Endothelial cell (in vitro differentiated cells): ENCODE results near the gene ASB9. TPM values are rescaled to one million over a fixed set of nuclear protein-coding genes. Genes with fewer than 3 reads are reported as not detected.
"Not testable (repeated sequence)": the region's sequence is repeated elsewhere in the genome, so short reads cannot be mapped to it uniquely, and the experiment has no call there.

Source experiments
- DNase-seq: peaks from one replicate; pipeline ENCODE4 v3.0.0; 2021; ENCODE audit warnings: low spot score
- H3K27ac Mint-ChIP-seq: one replicate; pipeline ENCODE4 v1.8.0; 2021; ENCODE audit warnings: mixed read lengths, inconsistent platforms; ENCODE audit not compliant: unreplicated experiment
- H3K27me3 Mint-ChIP-seq: one replicate; pipeline ENCODE4 v1.8.0; 2021; ENCODE audit warnings: mild to moderate bottlenecking, moderate library complexity, mixed read lengths, inconsistent platforms; ENCODE audit not compliant: unreplicated experiment
- H3K36me3 Mint-ChIP-seq: one replicate; pipeline ENCODE4 v1.8.0; 2021; ENCODE audit warnings: mild to moderate bottlenecking, low read depth, mixed read lengths, inconsistent platforms; ENCODE audit not compliant: unreplicated experiment
- H3K4me1 Mint-ChIP-seq: one replicate; pipeline ENCODE4 v1.8.0; 2021; ENCODE audit warnings: mild to moderate bottlenecking, mixed read lengths, inconsistent platforms; ENCODE audit not compliant: unreplicated experiment
- H3K4me3 Mint-ChIP-seq: one replicate; pipeline ENCODE4 v1.8.0; 2021; ENCODE audit warnings: mild to moderate bottlenecking, mixed read lengths, inconsistent platforms; ENCODE audit not compliant: unreplicated experiment
- H3K9me3 Mint-ChIP-seq: one replicate; pipeline ENCODE4 v1.8.0; 2021; ENCODE audit warnings: mixed read lengths, inconsistent platforms; ENCODE audit not compliant: unreplicated experiment
- CTCF ChIP-seq: fragments of 200-600 bp; sonication (generic); IDR thresholded peaks from one replicate; pipeline ENCODE4 v1.5.0; 2021; ENCODE audit warnings: antibody characterized with exemption; ENCODE audit not compliant: unreplicated experiment
- total RNA-seq: library from RNA; stranded (reverse); fragmentation: NEBNext Ultra II Directional; extraction: Animal tissue kit (Norgen Biotek cat#: 25700); gene quantifications from one replicate; pipeline ENCODE4 v1.2.1, GENCODE V29; 2021; ENCODE audit not compliant: unreplicated experiment

ASB9 gene
- total RNA-seq, 1 donor from 2014 or later = 2.8 TPM

- no peaks in the 10 kb centered on the region for H3K36me3 Mint-ChIP-seq
- no peak overlapping the region for H3K4me3 Mint-ChIP-seq
- H3K4me1 Mint-ChIP-seq = peaks cover 3% of the 10 kb centered on the region
- H3K9me3 Mint-ChIP-seq = no peaks in the 10 kb centered on the region
- H3K27me3 Mint-ChIP-seq = no peaks in the 10 kb centered on the region
- no peak for TF ChIP-seq CTCF
- H3K27ac Mint-ChIP-seq = no peak overlapping the region
- DNase-seq = no peak
Observed at GRCh38 chrX:15311119-15311518, 41.2 kb upstream of the ASB9 start.

- TF ChIP-seq CTCF = no peak
- Mint-ChIP-seq H3K4me1 (peaks cover 3% of the 10 kb centered on the region), H3K4me3 (no peak overlapping the region), H3K27me3 (no peaks in the 10 kb centered on the region), H3K27ac (no peak overlapping the region), H3K36me3 (no peaks in the 10 kb centered on the region), H3K9me3 (no peaks in the 10 kb centered on the region)
- no peak for DNase-seq
Observed at GRCh38 chrX:15310117-15310516, 40.2 kb upstream of the ASB9 start.

GRCh38 chrX:15305899-15306298, 36.0 kb upstream of the ASB9 start:
- not testable (repeated sequence) for DNase-seq, H3K9me3 Mint-ChIP-seq, H3K27me3 Mint-ChIP-seq, H3K36me3 Mint-ChIP-seq, H3K4me3 Mint-ChIP-seq, H3K27ac Mint-ChIP-seq, H3K4me1 Mint-ChIP-seq

GRCh38 chrX:15301924-15302323, 32.0 kb upstream of the ASB9 start:
- Mint-ChIP-seq H3K9me3 (no peaks in the 10 kb centered on the region), H3K27ac (no peak overlapping the region), H3K4me3 (no peak overlapping the region), H3K27me3 (no peaks in the 10 kb centered on the region), H3K36me3 (no peaks in the 10 kb centered on the region), H3K4me1 (peaks cover 23% of the 10 kb centered on the region)
- TF ChIP-seq CTCF = no peak
- DNase-seq = no peak

- Mint-ChIP-seq H3K27me3 (no peaks in the 10 kb centered on the region), H3K4me3 (peak overlapping the region; percentile 3), H3K36me3 (no peaks in the 10 kb centered on the region), H3K27ac (peak overlapping the region; percentile 87), H3K4me1 (peaks cover 23% of the 10 kb centered on the region), H3K9me3 (no peaks in the 10 kb centered on the region)
- DNase-seq = no peak
- TF ChIP-seq CTCF = peak; percentile 31
Observed at GRCh38 chrX:15299941-15300851, 30.3 kb upstream of the ASB9 start.
